H9 (cell line): ENCODE data around the gene TRPC4AP. TPM values are rescaled to one million over a fixed set of nuclear protein-coding genes. Genes with fewer than 3 reads are reported as not detected.

ENCODE experiments used
- DNase-seq: peaks from one replicate; pipeline ENCODE4 v3.0.0-alpha.2; 2017
- H2AFZ ChIP-seq: one replicate; pipeline ENCODE4 v1.6.1; 2013; ENCODE audit warnings: mild to moderate bottlenecking, low read length, control low read depth, moderate library complexity
- H2AK5ac ChIP-seq: 2 replicates; pipeline ENCODE4 v1.6.1; 2013; ENCODE audit warnings: low read length, control low read depth, mixed read lengths; ENCODE audit not compliant: insufficient read length
- H2BK120ac ChIP-seq: one replicate; pipeline ENCODE4 v1.6.1; 2013; ENCODE audit warnings: low read depth, mild to moderate bottlenecking, low read length, control low read depth, inconsistent platforms; ENCODE audit not compliant: poor library complexity, severe bottlenecking
- H2BK12ac ChIP-seq: 2 replicates; pipeline ENCODE4 v1.6.1; 2013; ENCODE audit warnings: low read length, control low read depth, mixed read lengths, low read depth; ENCODE audit not compliant: insufficient read length
- H2BK15ac ChIP-seq: 2 replicates; pipeline ENCODE4 v1.6.1; 2013; ENCODE audit warnings: low read depth, low read length, control low read depth
- H2BK20ac ChIP-seq: one replicate; pipeline ENCODE4 v1.6.1; 2013; ENCODE audit warnings: low read depth, mild to moderate bottlenecking, low read length, control low read depth, inconsistent platforms; ENCODE audit not compliant: poor library complexity, severe bottlenecking
- H2BK5ac ChIP-seq: 2 replicates; pipeline ENCODE4 v1.6.1; 2013; ENCODE audit warnings: low read length, control low read depth, mixed read lengths; ENCODE audit not compliant: insufficient read length
- H3K14ac ChIP-seq: 2 replicates; pipeline ENCODE4 v1.6.1; 2013; ENCODE audit warnings: low read length, control low read depth; ENCODE audit not compliant: insufficient read depth
- H3K18ac ChIP-seq: 2 replicates; pipeline ENCODE4 v1.6.1; 2013; ENCODE audit warnings: low read depth, mild to moderate bottlenecking, mixed read lengths, low read length, control low read depth; ENCODE audit not compliant: insufficient read length
- H3K23ac ChIP-seq: 2 replicates; pipeline ENCODE4 v1.6.1; 2013; ENCODE audit warnings: low read length, control low read depth, mixed read lengths, low read depth; ENCODE audit not compliant: insufficient read length
- H3K23me2 ChIP-seq: 2 replicates; pipeline ENCODE4 v1.6.1; 2013; ENCODE audit warnings: low read depth, mild to moderate bottlenecking, mixed read lengths, low read length, control low read depth; ENCODE audit not compliant: insufficient read length, poor library complexity, severe bottlenecking
- H3K27ac ChIP-seq: 2 replicates; pipeline ENCODE4 v1.5.1; 2013; ENCODE audit warnings: low read length, control low read depth, mixed read lengths, low read depth; ENCODE audit not compliant: insufficient read length
- H3K27me3 ChIP-seq: 2 replicates; pipeline ENCODE4 v1.6.1; 2013; ENCODE audit warnings: low read length, control low read depth, inconsistent platforms; ENCODE audit not compliant: insufficient read depth
- H3K4ac ChIP-seq: 2 replicates; pipeline ENCODE4 v1.6.1; 2013; ENCODE audit warnings: low read depth, mild to moderate bottlenecking, control low read depth, inconsistent platforms, low read length, moderate library complexity
- H3K4me1 ChIP-seq: 2 replicates; pipeline ENCODE4 v1.6.1; 2013; ENCODE audit warnings: low read length, control low read depth, inconsistent platforms; ENCODE audit not compliant: insufficient read depth
- H3K4me2 ChIP-seq: 2 replicates; pipeline ENCODE4 v1.6.1; 2013; ENCODE audit warnings: low read length, control low read depth, mixed read lengths; ENCODE audit not compliant: insufficient read length, insufficient read depth
- H3K56ac ChIP-seq: 2 replicates; pipeline ENCODE4 v1.6.1; 2013; ENCODE audit warnings: low read depth, mild to moderate bottlenecking, mixed read lengths, low read length, control low read depth; ENCODE audit not compliant: insufficient read length
- H3K79me1 ChIP-seq: 2 replicates; pipeline ENCODE4 v1.6.1; 2013; ENCODE audit warnings: low read depth, mild to moderate bottlenecking, moderate library complexity, low read length, control low read depth, inconsistent platforms; ENCODE audit not compliant: insufficient read depth, poor library complexity, severe bottlenecking
- H3K79me2 ChIP-seq: 2 replicates; pipeline ENCODE4 v1.6.1; 2013; ENCODE audit warnings: low read length, control low read depth, inconsistent platforms; ENCODE audit not compliant: insufficient read depth
- H3K9ac ChIP-seq: 2 replicates; pipeline ENCODE4 v1.6.1; 2013; ENCODE audit warnings: low read length, control low read depth, mixed read lengths; ENCODE audit not compliant: insufficient read length; ENCODE audit errors: extremely low read depth
- H3K9me3 ChIP-seq: one replicate; pipeline ENCODE4 v1.6.1; 2013; ENCODE audit warnings: low read depth, low read length, inconsistent platforms; ENCODE audit not compliant: control insufficient read depth
- H3T11ph ChIP-seq: one replicate; pipeline ENCODE4 v1.6.1; 2013; ENCODE audit warnings: mild to moderate bottlenecking, low read length, control low read depth, inconsistent platforms
- H4K20me1 ChIP-seq: one replicate; pipeline ENCODE4 v1.6.1; 2013; ENCODE audit not compliant: control insufficient read depth, insufficient read length, insufficient read depth
- H4K5ac ChIP-seq: 2 replicates; pipeline ENCODE4 v1.6.1; 2013; ENCODE audit warnings: low read depth, mild to moderate bottlenecking, mixed read lengths, low read length, control low read depth; ENCODE audit not compliant: insufficient read length
- H4K8ac ChIP-seq: replicated peaks from 2 replicates; pipeline ENCODE4 v1.6.1; 2013; ENCODE audit warnings: low read length, control low read depth, mixed read lengths, low read depth; ENCODE audit not compliant: insufficient read length
- H4K91ac ChIP-seq: 2 replicates; pipeline ENCODE4 v1.6.1; 2013; ENCODE audit warnings: low read depth, mild to moderate bottlenecking, moderate library complexity, mixed read lengths, low read length, control low read depth; ENCODE audit not compliant: insufficient read length
- H3K27ac Mint-ChIP-seq, 3 experiments: 2 replicates in 2 of 3; 3 replicates in 1 of 3; pipeline ENCODE4 v1.8.0; 2020 to 2021; ENCODE audit warnings: mixed read lengths in 3 of 3, mild to moderate bottlenecking in 1 of 3, moderate library complexity in 1 of 3
- H3K27me3 Mint-ChIP-seq: 2 replicates; pipeline ENCODE4 v1.8.0; 2021; ENCODE audit warnings: low read depth, mild to moderate bottlenecking, moderate library complexity, mixed read lengths
- H3K36me3 Mint-ChIP-seq, 3 experiments: 2 replicates in 2 of 3; 3 replicates in 1 of 3; pipeline ENCODE4 v1.8.0; 2020 to 2021; ENCODE audit warnings: low read depth in 3 of 3, mixed read lengths in 3 of 3; ENCODE audit not compliant: insufficient read depth in 1 of 3
- H3K4me1 Mint-ChIP-seq, 2 experiments: 2 replicates each; pipeline ENCODE4 v1.8.0; 2020; ENCODE audit warnings: mixed read lengths in 2 of 2
- H3K4me3 Mint-ChIP-seq, 2 experiments: 2 replicates in 1 of 2; 3 replicates in 1 of 2; pipeline ENCODE4 v1.8.0; 2020 to 2021; ENCODE audit warnings: mild to moderate bottlenecking in 2 of 2, mixed read lengths in 2 of 2, moderate library complexity in 1 of 2
- H3K9me3 Mint-ChIP-seq, 2 experiments: 2 replicates in 1 of 2; 3 replicates in 1 of 2; pipeline ENCODE4 v1.8.0; 2020; ENCODE audit warnings: mild to moderate bottlenecking in 2 of 2, mixed read lengths in 2 of 2, moderate library complexity in 1 of 2
- CTCF ChIP-seq: fragments of 200-600 bp; sonication (generic); conservative IDR thresholded peaks from 3 replicates; pipeline ENCODE4 v1.8.0; 2021; ENCODE audit warnings: antibody characterized with exemption, mild to moderate bottlenecking
- WGBS: extraction: QIAGEN DNeasy Blood & Tissue Kit; methylation state at CpG from one replicate; pipeline ENCODE4 v1.1.7; 2013; ENCODE audit warnings: missing lambda C conversion rate, low lambda C conversion rate, mixed read lengths; ENCODE audit not compliant: insufficient read length; ENCODE audit errors: extremely low coverage; 5-methylcytosine and 5-hydroxymethylcytosine counted together
- total RNA-seq: library from RNA; stranded (reverse); gene quantifications from 2 replicates; pipeline ENCODE4 v1.2.1, GENCODE V29; 2021

Gene TRPC4AP
- total RNA-seq, 1 experiment from 2014 or later, result 93.9 TPM

- Histone ChIP-seq H3K14ac (no peak overlapping the region), H4K5ac (no peak overlapping the region), H3K18ac (no peak overlapping the region), H3K9me3 (no peaks in the 10 kb centered on the region), H3K4ac (no peak overlapping the region), H3K79me2 (no peaks in the 10 kb centered on the region), H3K79me1 (no peaks in the 10 kb centered on the region), H3K4me2 (no peak overlapping the region), H3K27ac (no peak overlapping the region), H4K91ac (no peak overlapping the region), H3K27me3 (no peaks in the 10 kb centered on the region), H3T11ph (no peak overlapping the region), H4K8ac (no peak overlapping the region), H3K4me1 (no peaks in the 10 kb centered on the region), H2BK120ac (no peak overlapping the region), H2BK20ac (no peak overlapping the region), H3K23me2 (no peaks in the 10 kb centered on the region), H2BK5ac (no peak overlapping the region), H3K23ac (no peak overlapping the region), H4K20me1 (no peaks in the 10 kb centered on the region), H3K56ac (no peak overlapping the region), H2AK5ac (no peak overlapping the region), H2AFZ (no peak overlapping the region), H3K9ac (no peak overlapping the region), H2BK12ac (no peak overlapping the region), H2BK15ac (no peak overlapping the region)
- Mint-ChIP-seq H3K4me1 (peaks cover 3 to 4% of the 10 kb centered on the region in 2 experiments; a peak in 2 of 4 replicates), H3K4me3 (no peak overlapping the region), H3K9me3 (no peaks in the 10 kb centered on the region), H3K27me3 (peaks cover 1% of the 10 kb centered on the region), H3K36me3 (no peaks in the 10 kb centered on the region), H3K27ac (no peak overlapping the region)
- no peak for DNase-seq
- no CpG with 5 or more reads among the region's 3 CpGs for WGBS
- TF ChIP-seq CTCF, result no peak
Measured at GRCh38 chr20:35104685-35105295, 12.2 kb upstream of the TRPC4AP start.
